Measurements from ENCODE around the gene FGFBP2.

DNA sequence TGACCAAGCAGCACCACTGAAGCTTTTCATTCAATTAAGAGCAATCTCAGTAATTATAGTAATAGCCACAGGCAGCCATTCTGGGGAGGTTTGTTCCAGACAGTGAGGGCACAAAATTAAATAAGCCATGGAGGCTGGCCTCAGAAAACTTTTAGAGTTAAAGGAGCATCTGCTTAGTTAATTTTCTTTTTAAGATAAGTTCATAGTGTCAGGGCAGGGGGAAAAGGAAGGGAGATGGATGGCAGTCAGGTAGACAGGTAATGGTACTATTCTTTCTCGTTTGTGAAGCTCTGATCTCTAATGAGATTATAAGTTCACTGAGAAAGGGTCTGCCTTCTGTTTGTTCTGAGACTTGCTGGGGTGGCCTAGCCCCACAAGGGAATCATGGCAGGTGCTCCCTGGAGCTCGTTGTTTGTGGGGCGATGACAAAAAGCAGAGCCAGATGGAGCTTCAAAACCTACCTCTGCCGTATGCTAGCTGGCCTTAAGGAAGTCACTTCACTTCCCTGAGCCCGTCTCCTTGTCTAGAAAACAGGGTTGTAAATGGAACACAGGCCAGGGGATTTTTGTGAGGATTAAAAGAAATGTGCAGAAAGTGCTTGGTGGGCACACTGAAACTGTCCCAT is 44.6 kb upstream of the FGFBP2 start:
- TF ChIP-seq, protein P1, sequence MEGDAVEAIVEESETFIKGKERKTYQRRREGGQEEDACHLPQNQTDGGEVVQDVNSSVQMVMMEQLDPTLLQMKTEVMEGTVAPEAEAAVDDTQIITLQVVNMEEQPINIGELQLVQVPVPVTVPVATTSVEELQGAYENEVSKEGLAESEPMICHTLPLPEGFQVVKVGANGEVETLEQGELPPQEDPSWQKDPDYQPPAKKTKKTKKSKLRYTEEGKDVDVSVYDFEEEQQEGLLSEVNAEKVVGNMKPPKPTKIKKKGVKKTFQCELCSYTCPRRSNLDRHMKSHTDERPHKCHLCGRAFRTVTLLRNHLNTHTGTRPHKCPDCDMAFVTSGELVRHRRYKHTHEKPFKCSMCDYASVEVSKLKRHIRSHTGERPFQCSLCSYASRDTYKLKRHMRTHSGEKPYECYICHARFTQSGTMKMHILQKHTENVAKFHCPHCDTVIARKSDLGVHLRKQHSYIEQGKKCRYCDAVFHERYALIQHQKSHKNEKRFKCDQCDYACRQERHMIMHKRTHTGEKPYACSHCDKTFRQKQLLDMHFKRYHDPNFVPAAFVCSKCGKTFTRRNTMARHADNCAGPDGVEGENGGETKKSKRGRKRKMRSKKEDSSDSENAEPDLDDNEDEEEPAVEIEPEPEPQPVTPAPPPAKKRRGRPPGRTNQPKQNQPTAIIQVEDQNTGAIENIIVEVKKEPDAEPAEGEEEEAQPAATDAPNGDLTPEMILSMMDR (conservative IDR thresholded peaks at IDR 0.05; ENCODE audit: low read length): no peak
- no peak for TF ChIP-seq EZH2phosphoT487 (IDR thresholded peaks at IDR 0.05; ENCODE audit: borderline replicate concordance)

All from Loucy (cell line).